K562 (cell line): ENCODE data around the gene NPFFR1. TPM values are rescaled to one million over a fixed set of nuclear protein-coding genes. Genes with fewer than 3 reads are reported as not detected.

Experiments used
- ARID2 ChIP-seq: fragments of 450-650 bp; IDR thresholded peaks from 2 replicates; pipeline ENCODE4 v1.6.1; 2017; ENCODE audit warnings: antibody characterized with exemption, mild to moderate bottlenecking
- CXXC5 ChIP-seq: fragments of 250-450 bp; sonication (Bioruptor Pico); IDR thresholded peaks from 2 replicates; pipeline ENCODE4 v1.8.0; 2022; ENCODE audit warnings: inconsistent platforms, mild to moderate bottlenecking, moderate library complexity
- EGR1 ChIP-seq: fragments of 450-650 bp; conservative IDR thresholded peaks from 2 replicates; pipeline ENCODE4 v1.6.1; 2017; ENCODE audit warnings: mild to moderate bottlenecking
- GABPB2 ChIP-seq: fragments of 250-450 bp; sonication (Bioruptor Pico); conservative IDR thresholded peaks from 2 replicates; pipeline ENCODE4 v1.5.1; 2021; ENCODE audit warnings: mild to moderate bottlenecking
- GATAD2B ChIP-seq: fragments of 450-650 bp; IDR thresholded peaks from 2 replicates; pipeline ENCODE4 v1.6.1; 2017; ENCODE audit warnings: mild to moderate bottlenecking, borderline replicate concordance
- HMG20B ChIP-seq: fragments of 250-450 bp; sonication (Bioruptor Pico); IDR thresholded peaks from 2 replicates; pipeline ENCODE4 v1.5.0; 2021; ENCODE audit warnings: mild to moderate bottlenecking
- ILK ChIP-seq: fragments of 450-650 bp; IDR thresholded peaks from 2 replicates; pipeline ENCODE4 v1.6.1; 2016; ENCODE audit warnings: missing genetic modification characterization, low read depth, mild to moderate bottlenecking, missing compliant biosample characterization, moderate library complexity, borderline replicate concordance
- KLF13 ChIP-seq: fragments of 450-650 bp; IDR thresholded peaks from 2 replicates; pipeline ENCODE4 v1.6.1; 2016; ENCODE audit warnings: missing genetic modification characterization, low read depth, mild to moderate bottlenecking, missing compliant biosample characterization, moderate library complexity, borderline replicate concordance
- POLR2H ChIP-seq: IDR thresholded peaks from 2 replicates; pipeline ENCODE4 v1.6.1; 2016; ENCODE audit warnings: missing genetic modification characterization, low read depth, mild to moderate bottlenecking, control low read depth, missing compliant biosample characterization, moderate library complexity
- RBM34 ChIP-seq: fragments of 200-400 bp; formaldehyde crosslinking; IDR thresholded peaks from 2 replicates; pipeline ENCODE4 v1.6.1; 2018; ENCODE audit warnings: low read length, borderline replicate concordance; ENCODE audit not compliant: insufficient read depth
- SAP30 ChIP-seq: fragments of 200-600 bp; sonication (generic); IDR thresholded peaks from 2 replicates; pipeline ENCODE4 v1.6.1; 2012; ENCODE audit warnings: borderline replicate concordance, low read depth, mild to moderate bottlenecking, moderate library complexity, low read length, control low read depth, inconsistent platforms; ENCODE audit not compliant: insufficient read depth, poor library complexity, severe bottlenecking
- SMAD2 ChIP-seq: fragments of 150-350 bp; IDR thresholded peaks from 2 replicates; pipeline ENCODE4 v1.6.1; 2014; ENCODE audit warnings: low read depth, mild to moderate bottlenecking, low read length
- SMARCB1 ChIP-seq: IDR thresholded peaks from 2 replicates; pipeline ENCODE4 v1.6.1; 2011; ENCODE audit warnings: improper control_type of control experiment, low read depth; ENCODE audit not compliant: insufficient read length
- YY1 ChIP-seq, 3 experiments: IDR thresholded peaks; 2 replicates each; pipeline ENCODE4 v1.6.1; 2011; ENCODE audit warnings: low read length in 2 of 3, mild to moderate bottlenecking in 2 of 3, moderate library complexity in 2 of 3, borderline replicate concordance in 1 of 3, control low read depth in 1 of 3, low read depth in 1 of 3; ENCODE audit not compliant: insufficient read depth in 3 of 3, insufficient replicate concordance in 2 of 3, control insufficient read depth in 1 of 3, insufficient read length in 1 of 3; ENCODE audit errors: extremely low read depth in 1 of 3
- ZNF140 ChIP-seq: fragments of 250-450 bp; sonication (Bioruptor Pico); IDR thresholded peaks from 2 replicates; pipeline ENCODE4 v1.8.0; 2021; ENCODE audit warnings: moderate library complexity, mild to moderate bottlenecking, inconsistent platforms
- ZNF165 ChIP-seq: fragments of 250-450 bp; sonication (Bioruptor Pico); IDR thresholded peaks from 2 replicates; pipeline ENCODE4 v1.4.0; 2020; ENCODE audit warnings: borderline replicate concordance
- ZNF384 ChIP-seq: IDR thresholded peaks from 2 replicates; pipeline ENCODE4 v1.6.1; 2012; ENCODE audit warnings: low read depth, low read length, improper control_type of control experiment
- ZNF444 ChIP-seq: fragments of 250-450 bp; sonication (Bioruptor Pico); IDR thresholded peaks from 2 replicates; pipeline ENCODE4 v1.4.0; 2020; ENCODE audit warnings: mild to moderate bottlenecking, moderate library complexity
- polyA plus RNA-seq, 8 experiments: library from polyadenylated mRNA; depleted of rRNA in 4 of 8; stranded (reverse) in 5 of 8; unstranded in 3 of 8; fragments of >200 nt; fragmentation: Nextera tagmentation in 2 of 8; fragmentation: Illumina TruSeq in 1 of 8; extraction: Ambion mirVana in 2 of 8; extraction: Trizol in 1 of 8; gene quantifications; 2 replicates each; pipeline versions ENCODE4 v1.2.1 to v1.2.3, GENCODE V29; 2011 to 2014; ENCODE audit warnings: inconsistent platforms in 1 of 8, missing spikeins in 1 of 8
- total RNA-seq, 7 experiments: library from RNA; depleted of rRNA in 6 of 7; stranded (reverse); fragments of >200 nt in 6 of 7; fragmentation: Illumina TruSeq in 2 of 7; extraction: Trizol in 2 of 7; gene quantifications; 2 replicates each; pipeline versions ENCODE4 v1.2.1 to v1.2.3, GENCODE V29; 2011 to 2021; ENCODE audit warnings: low replicate concordance in 1 of 7
- TF ChIP-seq, protein P1 (sequence below), 2 experiments: fragments of 450-650 bp in 1 of 2; sonication (generic) in 1 of 2; formaldehyde crosslinking in 1 of 2; IDR thresholded peaks in 1 of 2; conservative IDR thresholded peaks in 1 of 2; 2 replicates each; pipeline versions ENCODE4 v1.6.1 to v1.8.1; 2016 to 2023; ENCODE audit warnings: mild to moderate bottlenecking in 2 of 2, moderate library complexity in 2 of 2, inconsistent platforms in 1 of 2, missing genetic modification reagents in 1 of 2
- TF ChIP-seq, protein P2 (sequence below): fragments of 450-650 bp; IDR thresholded peaks from 2 replicates; pipeline ENCODE4 v1.7.1; 2018; ENCODE audit warnings: mild to moderate bottlenecking, low read depth; ENCODE audit not compliant: partially characterized antibody
- TF ChIP-seq, protein P3 (sequence below): fragments of 250-450 bp; sonication (Bioruptor Pico); IDR thresholded peaks from 2 replicates; pipeline ENCODE4 v1.5.0; 2021

NPFFR1 gene
- total and polyA plus RNA-seq, 9 of the 15 experiments (the other 6 are each of a cell fraction or from before 2014, with no cell fraction given): under 0.01 TPM; not detected in 8

DNA sequence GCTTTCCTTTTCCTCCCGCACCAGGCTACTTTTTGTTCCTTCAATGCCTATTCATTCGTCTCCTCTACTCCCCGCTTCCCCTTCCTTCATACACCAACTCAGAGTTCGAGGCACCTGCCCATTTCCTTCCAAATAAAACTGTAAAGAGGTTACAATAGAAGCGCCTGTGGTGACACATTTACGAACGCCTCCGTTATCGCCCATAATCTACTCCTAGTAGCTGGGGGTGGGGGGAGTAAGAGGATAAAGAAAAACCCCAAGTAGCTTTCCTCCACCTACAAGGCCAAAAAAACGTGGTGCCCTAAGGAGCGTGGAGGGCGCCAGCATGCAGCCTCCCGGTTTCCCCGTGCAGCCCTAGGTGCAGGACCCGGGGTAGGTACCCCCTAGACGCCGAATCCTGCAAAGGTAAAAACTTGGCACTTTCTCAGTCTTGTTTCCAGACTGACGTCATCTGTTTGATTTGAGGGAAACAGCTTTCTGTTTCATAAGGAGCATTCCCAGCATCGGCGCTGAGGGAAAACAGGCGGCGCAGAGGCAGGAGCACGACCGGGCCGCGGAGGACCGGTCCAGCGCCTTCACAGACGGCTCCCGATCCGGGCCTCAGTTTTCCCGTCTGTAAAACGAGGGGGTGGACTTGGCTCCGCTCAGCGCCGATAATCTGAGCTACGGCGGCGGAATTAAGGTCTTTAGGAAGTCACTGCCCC lies 51.5 kb downstream of the NPFFR1 start (continued):
- TF ChIP-seq, protein P1, sequence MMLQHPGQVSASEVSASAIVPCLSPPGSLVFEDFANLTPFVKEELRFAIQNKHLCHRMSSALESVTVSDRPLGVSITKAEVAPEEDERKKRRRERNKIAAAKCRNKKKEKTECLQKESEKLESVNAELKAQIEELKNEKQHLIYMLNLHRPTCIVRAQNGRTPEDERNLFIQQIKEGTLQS (IDR thresholded peaks at IDR 0.05): peak; percentile 97
- TF ChIP-seq, protein P1 (CRISPR knock-in tag; conservative IDR thresholded peaks at IDR 0.05): no peak
- TF ChIP-seq, protein P2, sequence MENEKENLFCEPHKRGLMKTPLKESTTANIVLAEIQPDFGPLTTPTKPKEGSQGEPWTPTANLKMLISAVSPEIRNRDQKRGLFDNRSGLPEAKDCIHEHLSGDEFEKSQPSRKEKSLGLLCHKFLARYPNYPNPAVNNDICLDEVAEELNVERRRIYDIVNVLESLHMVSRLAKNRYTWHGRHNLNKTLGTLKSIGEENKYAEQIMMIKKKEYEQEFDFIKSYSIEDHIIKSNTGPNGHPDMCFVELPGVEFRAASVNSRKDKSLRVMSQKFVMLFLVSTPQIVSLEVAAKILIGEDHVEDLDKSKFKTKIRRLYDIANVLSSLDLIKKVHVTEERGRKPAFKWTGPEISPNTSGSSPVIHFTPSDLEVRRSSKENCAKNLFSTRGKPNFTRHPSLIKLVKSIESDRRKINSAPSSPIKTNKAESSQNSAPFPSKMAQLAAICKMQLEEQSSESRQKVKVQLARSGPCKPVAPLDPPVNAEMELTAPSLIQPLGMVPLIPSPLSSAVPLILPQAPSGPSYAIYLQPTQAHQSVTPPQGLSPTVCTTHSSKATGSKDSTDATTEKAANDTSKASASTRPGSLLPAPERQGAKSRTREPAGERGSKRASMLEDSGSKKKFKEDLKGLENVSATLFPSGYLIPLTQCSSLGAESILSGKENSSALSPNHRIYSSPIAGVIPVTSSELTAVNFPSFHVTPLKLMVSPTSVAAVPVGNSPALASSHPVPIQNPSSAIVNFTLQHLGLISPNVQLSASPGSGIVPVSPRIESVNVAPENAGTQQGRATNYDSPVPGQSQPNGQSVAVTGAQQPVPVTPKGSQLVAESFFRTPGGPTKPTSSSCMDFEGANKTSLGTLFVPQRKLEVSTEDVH: no peak
- TF ChIP-seq ZNF444 (CRISPR knock-in tag): no peak
- TF ChIP-seq GATAD2B: 0 out of 2 replicates have a peak, but pooled peaks have one; percentile 42
- no peak for TF ChIP-seq ZNF140
- peak in 1 of 3 experiments; percentile 8 for TF ChIP-seq YY1 (IDR thresholded peaks at IDR 0.05; ENCODE audit: borderline replicate concordance in 1 of 3, control insufficient read depth in 1 of 3, extremely low read depth in 1 of 3, insufficient read depth in 3 of 3, insufficient read length in 1 of 3, insufficient replicate concordance in 2 of 3, low read depth in 1 of 3, low read length in 2 of 3)
- no peak for TF ChIP-seq SMAD2
- TF ChIP-seq HMG20B: no peak
- TF ChIP-seq ILK (tag): no peak
- TF ChIP-seq SAP30: no peak
- TF ChIP-seq, protein P3, sequence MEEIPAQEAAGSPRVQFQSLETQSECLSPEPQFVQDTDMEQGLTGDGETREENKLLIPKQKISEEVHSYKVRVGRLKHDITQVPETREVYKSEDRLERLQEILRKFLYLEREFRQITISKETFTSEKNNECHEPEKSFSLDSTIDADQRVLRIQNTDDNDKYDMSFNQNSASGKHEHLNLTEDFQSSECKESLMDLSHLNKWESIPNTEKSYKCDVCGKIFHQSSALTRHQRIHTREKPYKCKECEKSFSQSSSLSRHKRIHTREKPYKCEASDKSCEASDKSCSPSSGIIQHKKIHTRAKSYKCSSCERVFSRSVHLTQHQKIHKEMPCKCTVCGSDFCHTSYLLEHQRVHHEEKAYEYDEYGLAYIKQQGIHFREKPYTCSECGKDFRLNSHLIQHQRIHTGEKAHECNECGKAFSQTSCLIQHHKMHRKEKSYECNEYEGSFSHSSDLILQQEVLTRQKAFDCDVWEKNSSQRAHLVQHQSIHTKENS (CRISPR knock-in tag): no peak
- no peak for TF ChIP-seq KLF13 (tag)
- no peak for TF ChIP-seq RBM34
- TF ChIP-seq POLR2H (tag): no peak
- TF ChIP-seq ZNF165 (CRISPR knock-in tag): peak; percentile 76; the same call in 1 of the 2 replicates
- peak; percentile 30; the same call in 1 of the 2 replicates for TF ChIP-seq EGR1
- no peak for TF ChIP-seq GABPB2 (CRISPR knock-in tag)
- peak; percentile 83 for TF ChIP-seq CXXC5 (CRISPR knock-in tag)
- TF ChIP-seq ZNF384: no peak
- TF ChIP-seq SMARCB1: no peak
- no peak for TF ChIP-seq ARID2
